Loucy (cell line): Measurements from ENCODE around the gene DDIT3.

Experiments used
- H2AFZ ChIP-seq: fragments of 200-600 bp; sonication (generic); 2 replicates; pipeline ENCODE4 v1.6.0; 2016; ENCODE audit warnings: antibody characterized with exemption, mild to moderate bottlenecking, low read length, moderate library complexity
- H3F3A ChIP-seq: fragments of 200-600 bp; 2 replicates; pipeline ENCODE4 v1.6.0; 2016; ENCODE audit warnings: antibody characterized with exemption, low read depth, mild to moderate bottlenecking
- H3K27me3 ChIP-seq: fragments of 200-600 bp; sonication (generic); 2 replicates; pipeline ENCODE4 v1.6.1; 2014; ENCODE audit warnings: low read length, mild to moderate bottlenecking; ENCODE audit not compliant: insufficient read depth, poor library complexity, severe bottlenecking
- H3K36me3 ChIP-seq: fragments of 200-600 bp; sonication (generic); 2 replicates; pipeline ENCODE4 v1.6.1; 2016; ENCODE audit warnings: low read length; ENCODE audit not compliant: insufficient read depth
- H3K4me1 ChIP-seq: fragments of 200-600 bp; sonication (generic); 2 replicates; pipeline ENCODE4 v1.5.1; 2014; ENCODE audit warnings: low read length, mild to moderate bottlenecking; ENCODE audit not compliant: insufficient read depth, poor library complexity, severe bottlenecking
- H3K4me2 ChIP-seq: fragments of 200-600 bp; sonication (generic); 2 replicates; pipeline ENCODE4 v1.6.0; 2014; ENCODE audit warnings: antibody characterized with exemption, low read length, low read depth, mild to moderate bottlenecking; ENCODE audit not compliant: poor library complexity, severe bottlenecking
- H3K4me3 ChIP-seq: fragments of 200-600 bp; sonication (generic); 2 replicates; pipeline ENCODE4 v1.5.1; 2014; ENCODE audit warnings: low read length, mild to moderate bottlenecking, mixed read lengths; ENCODE audit not compliant: poor library complexity, severe bottlenecking
- H3K79me2 ChIP-seq: fragments of 200-600 bp; sonication (generic); 2 replicates; pipeline ENCODE4 v1.6.1; 2014; ENCODE audit warnings: low read length; ENCODE audit not compliant: insufficient read depth
- H3K9ac ChIP-seq: fragments of 200-600 bp; sonication (generic); 2 replicates; pipeline ENCODE4 v1.6.0; 2014; ENCODE audit warnings: mild to moderate bottlenecking, low read depth, low read length, moderate library complexity; ENCODE audit not compliant: poor library complexity, severe bottlenecking
- H3K9me2 ChIP-seq: fragments of 200-600 bp; sonication (generic); replicated peaks from 2 replicates; pipeline ENCODE4 v1.6.1; 2016; ENCODE audit warnings: low read depth, low read length, mixed read lengths
- H3K9me3 ChIP-seq: fragments of 200-600 bp; sonication (generic); 2 replicates; pipeline ENCODE4 v1.6.1; 2014; ENCODE audit warnings: mild to moderate bottlenecking, antibody characterized with exemption, low read length, low read depth; ENCODE audit not compliant: insufficient read depth
- H4K20me1 ChIP-seq: fragments of 200-600 bp; sonication (generic); 2 replicates; pipeline ENCODE4 v1.6.0; 2014; ENCODE audit warnings: antibody characterized with exemption, low read length, mild to moderate bottlenecking; ENCODE audit not compliant: insufficient read depth, poor library complexity, severe bottlenecking
- EZH2phosphoT487 ChIP-seq: fragments of 200-600 bp; IDR thresholded peaks from 2 replicates; pipeline ENCODE4 v1.6.1; 2018; ENCODE audit warnings: antibody characterized with exemption, mild to moderate bottlenecking, moderate library complexity, borderline replicate concordance
- TF ChIP-seq, protein P1 (sequence below): fragments of 200-600 bp; sonication (generic); conservative IDR thresholded peaks from 2 replicates; pipeline ENCODE4 v1.5.1; 2014; ENCODE audit warnings: mild to moderate bottlenecking, antibody characterized with exemption, low read length

Gene DDIT3

GRCh38 chr12:57552835-57553313 lies 32.6 kb upstream of the DDIT3 start:
- H2AFZ ChIP-seq = no peak overlapping the region; the same call in 1 of the 2 replicates
- H3K9me2 ChIP-seq = no peaks in the 10 kb centered on the region
- no peaks in the 10 kb centered on the region for H3F3A ChIP-seq
- H3K27me3 ChIP-seq = no peaks in the 10 kb centered on the region
- no peak overlapping the region for H3K9ac ChIP-seq
- TF ChIP-seq, protein P1, sequence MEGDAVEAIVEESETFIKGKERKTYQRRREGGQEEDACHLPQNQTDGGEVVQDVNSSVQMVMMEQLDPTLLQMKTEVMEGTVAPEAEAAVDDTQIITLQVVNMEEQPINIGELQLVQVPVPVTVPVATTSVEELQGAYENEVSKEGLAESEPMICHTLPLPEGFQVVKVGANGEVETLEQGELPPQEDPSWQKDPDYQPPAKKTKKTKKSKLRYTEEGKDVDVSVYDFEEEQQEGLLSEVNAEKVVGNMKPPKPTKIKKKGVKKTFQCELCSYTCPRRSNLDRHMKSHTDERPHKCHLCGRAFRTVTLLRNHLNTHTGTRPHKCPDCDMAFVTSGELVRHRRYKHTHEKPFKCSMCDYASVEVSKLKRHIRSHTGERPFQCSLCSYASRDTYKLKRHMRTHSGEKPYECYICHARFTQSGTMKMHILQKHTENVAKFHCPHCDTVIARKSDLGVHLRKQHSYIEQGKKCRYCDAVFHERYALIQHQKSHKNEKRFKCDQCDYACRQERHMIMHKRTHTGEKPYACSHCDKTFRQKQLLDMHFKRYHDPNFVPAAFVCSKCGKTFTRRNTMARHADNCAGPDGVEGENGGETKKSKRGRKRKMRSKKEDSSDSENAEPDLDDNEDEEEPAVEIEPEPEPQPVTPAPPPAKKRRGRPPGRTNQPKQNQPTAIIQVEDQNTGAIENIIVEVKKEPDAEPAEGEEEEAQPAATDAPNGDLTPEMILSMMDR = no peak
- no peak for TF ChIP-seq EZH2phosphoT487
- H3K9me3 ChIP-seq = no peaks in the 10 kb centered on the region
- H3K4me2 ChIP-seq = no peak overlapping the region
- H3K36me3 ChIP-seq = no peaks in the 10 kb centered on the region
- H3K79me2 ChIP-seq = no peaks in the 10 kb centered on the region
- H4K20me1 ChIP-seq = no peaks in the 10 kb centered on the region
- no peaks in the 10 kb centered on the region for H3K4me1 ChIP-seq
- H3K4me3 ChIP-seq = no peak overlapping the region

DNA sequence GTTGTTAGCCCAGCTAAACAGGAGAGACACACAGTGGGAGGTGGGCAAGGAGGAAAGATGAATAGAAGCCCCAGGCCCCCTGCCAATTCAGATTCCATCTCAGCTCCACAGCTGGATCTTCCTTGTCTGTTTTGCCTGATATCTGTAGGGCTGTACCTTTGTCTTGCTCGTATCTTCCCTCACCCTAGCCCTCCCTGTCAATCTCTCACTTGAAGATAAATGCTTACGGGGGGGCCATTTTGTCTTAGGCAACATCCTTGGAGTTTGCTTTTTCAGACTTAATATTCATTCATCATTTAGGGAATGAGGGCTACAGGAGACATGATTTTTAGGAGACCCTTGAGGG lies 32.0 kb upstream of the DDIT3 start:
- no peaks in the 10 kb centered on the region for H4K20me1 ChIP-seq
- no peaks in the 10 kb centered on the region for H3K36me3 ChIP-seq
- no peaks in the 10 kb centered on the region for H3F3A ChIP-seq
- H3K9me2 ChIP-seq = no peaks in the 10 kb centered on the region
- H3K9me3 ChIP-seq = no peaks in the 10 kb centered on the region
- no peak overlapping the region for H3K4me3 ChIP-seq
- H3K4me2 ChIP-seq = no peak overlapping the region
- TF ChIP-seq EZH2phosphoT487 = no peak
- TF ChIP-seq, protein P1 = no peak
- H3K9ac ChIP-seq = no peak overlapping the region
- peaks cover 5% of the 10 kb centered on the region for H3K4me1 ChIP-seq
- no peak overlapping the region for H2AFZ ChIP-seq
- H3K79me2 ChIP-seq = no peaks in the 10 kb centered on the region
- H3K27me3 ChIP-seq = no peaks in the 10 kb centered on the region

- Histone ChIP-seq H2AFZ (no peak overlapping the region), H3F3A (no peaks in the 10 kb centered on the region), H3K4me3 (no peak overlapping the region), H4K20me1 (no peaks in the 10 kb centered on the region), H3K9me2 (no peaks in the 10 kb centered on the region), H3K9me3 (no peaks in the 10 kb centered on the region), H3K27me3 (no peaks in the 10 kb centered on the region), H3K4me1 (peaks cover 6% of the 10 kb centered on the region), H3K9ac (no peak overlapping the region), H3K79me2 (peaks cover 2% of the 10 kb centered on the region; the same call in 1 of the 2 replicates), H3K4me2 (no peak overlapping the region), H3K36me3 (no peaks in the 10 kb centered on the region)
- TF ChIP-seq, protein P1 = no peak
- no peak for TF ChIP-seq EZH2phosphoT487
These were observed 31.5 kb upstream of the DDIT3 start for GRCh38 chr12:57551637-57552305.
